GOT3 (cell line): ENCODE measurements around the gene ZFYVE28.

Experiments used
- DNase-seq: peaks from one replicate; lab custom pipeline; 2025; ENCODE audit warnings: mixed read lengths; lab: John Stamatoyannopoulos, UW

Gene ZFYVE28

DNA sequence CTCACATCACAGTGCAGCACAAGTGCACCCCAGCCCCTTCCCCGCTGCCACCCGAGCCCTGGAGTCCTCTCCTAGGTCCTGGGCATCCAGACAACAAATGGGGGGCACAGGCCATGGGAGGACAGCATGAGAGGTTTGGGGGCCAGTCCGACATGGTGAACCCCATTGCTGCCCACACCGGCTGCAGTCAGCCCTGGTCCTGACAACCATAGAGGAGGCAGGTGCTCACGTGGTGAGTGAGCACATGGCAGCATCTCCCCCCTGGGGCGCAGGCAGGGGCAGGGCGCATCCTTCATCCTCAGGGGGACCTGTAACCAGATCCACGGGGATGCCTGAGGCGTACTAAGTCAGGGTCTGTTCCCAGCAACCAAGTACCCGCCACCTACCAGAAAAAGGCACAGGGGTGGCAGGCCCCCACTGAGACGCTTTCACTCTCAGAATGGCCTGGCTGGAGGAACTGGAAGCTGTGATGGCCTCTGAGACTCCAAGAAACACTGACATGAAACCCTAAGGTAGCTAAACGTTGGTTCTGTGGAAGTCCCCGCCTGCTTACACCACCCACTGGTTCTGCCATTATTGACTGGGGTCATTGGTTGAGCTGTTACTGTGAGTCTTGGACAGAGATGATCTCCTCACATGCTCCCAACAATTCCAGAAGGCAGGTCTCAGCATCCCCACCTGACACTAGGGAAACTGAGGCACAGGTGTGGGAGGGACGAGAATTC, 6.5 kb downstream of the ZFYVE28 start:
- no peak for DNase-seq

DNA sequence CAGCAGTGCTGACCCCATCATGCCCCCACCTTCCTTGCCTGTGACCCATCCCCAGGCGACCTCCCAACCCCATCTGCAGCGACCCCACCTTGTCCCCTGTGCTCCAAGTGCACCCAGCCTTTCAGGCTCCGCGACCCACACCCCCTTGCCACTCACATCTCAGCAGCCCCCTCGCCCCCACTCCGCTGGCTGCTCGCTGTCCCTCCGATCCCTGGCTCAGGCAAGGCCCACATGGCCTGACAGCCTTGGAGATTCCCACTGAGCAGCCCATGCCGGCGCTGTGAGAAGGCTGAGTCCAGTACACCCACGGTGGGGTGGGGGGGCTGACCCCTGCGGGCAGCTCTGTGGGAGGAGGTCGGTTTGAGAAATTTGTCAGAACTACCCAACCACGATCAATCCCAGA, 9.1 kb downstream of the ZFYVE28 start:
- DNase-seq = no peak

DNA sequence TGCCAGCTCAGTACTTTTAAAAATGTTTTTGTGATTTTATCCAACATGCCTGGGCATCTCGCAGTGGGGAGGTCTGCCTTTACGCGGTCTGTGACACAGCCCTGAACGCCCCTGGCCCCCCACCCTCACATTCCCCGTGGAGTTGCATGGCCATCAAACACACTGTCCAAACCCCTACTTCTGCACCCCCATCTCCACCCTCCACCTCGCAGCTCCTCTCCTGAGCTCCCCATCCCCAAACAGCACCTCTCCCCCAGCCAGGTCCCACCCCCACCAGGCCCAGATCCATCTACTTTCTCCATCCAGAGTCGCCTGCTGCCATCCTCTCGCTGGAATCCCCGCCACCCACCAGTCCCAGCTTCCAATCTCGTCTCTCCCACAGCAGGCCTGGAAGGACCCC, 9.5 kb downstream of the ZFYVE28 start:
- DNase-seq = no peak

DNA sequence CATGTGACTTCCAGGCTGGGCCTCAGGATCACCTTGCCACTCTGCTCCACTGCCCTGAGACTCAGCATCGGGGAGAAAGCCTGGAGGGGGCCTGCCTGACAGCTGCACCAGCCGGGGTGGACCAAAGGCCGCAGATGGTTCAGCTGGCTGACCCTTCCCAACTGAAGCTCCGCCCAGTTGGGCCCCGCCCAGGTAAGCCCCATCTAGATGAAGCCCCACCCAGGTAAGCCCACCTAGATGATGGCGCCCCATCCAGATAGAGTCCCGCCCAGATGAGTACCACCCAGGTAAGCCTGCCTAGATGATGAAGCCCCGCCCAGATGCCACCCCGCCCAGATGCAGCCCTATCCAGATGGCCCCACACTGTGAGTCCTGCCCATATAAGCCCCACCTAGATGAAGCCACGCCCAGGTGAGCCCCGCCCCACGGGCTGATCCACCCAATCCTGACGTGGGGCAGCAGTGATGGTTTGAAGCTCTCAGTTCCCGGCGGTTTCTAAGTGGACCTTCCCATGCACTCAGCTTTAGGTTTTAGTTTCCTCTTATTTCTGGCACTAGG, 10.0 kb downstream of the ZFYVE28 start:
- DNase-seq = no peak

DNA sequence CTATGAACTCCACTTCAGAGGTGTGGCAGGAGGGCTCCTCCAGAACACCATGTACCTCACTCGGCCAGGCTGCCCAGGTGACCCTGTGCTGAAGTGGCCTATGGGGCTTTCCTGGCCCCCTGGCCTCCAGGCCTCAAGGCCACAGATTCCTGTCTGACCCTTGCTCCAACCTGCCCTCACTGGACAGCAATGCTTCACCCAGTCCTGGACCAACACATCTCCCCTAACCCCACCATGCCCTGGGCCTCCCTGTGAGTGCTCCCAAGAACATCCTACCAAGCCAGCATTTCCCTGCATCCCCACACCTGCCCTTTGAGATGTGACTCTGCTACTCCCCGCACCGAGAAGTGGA, 10.5 kb downstream of the ZFYVE28 start:
- no peak for DNase-seq

DNA sequence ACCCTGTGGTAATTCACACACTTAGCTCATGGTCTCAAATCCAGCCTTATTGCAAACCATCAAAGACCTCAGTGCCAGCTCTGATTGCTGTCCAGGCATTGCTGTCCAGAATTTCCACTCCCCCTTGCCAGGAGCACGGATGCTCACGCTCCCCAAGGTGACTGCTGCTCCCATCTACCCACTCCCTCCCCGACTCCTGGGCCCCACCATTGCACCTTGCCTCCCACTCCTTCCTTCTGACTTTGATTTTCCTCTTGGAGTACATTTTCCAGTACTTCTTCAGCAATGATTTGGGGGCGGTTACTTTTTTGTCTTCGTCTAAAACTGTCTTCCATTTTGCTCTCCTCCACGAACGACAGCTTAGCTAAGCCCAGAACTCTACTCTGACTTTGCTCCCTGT, 11.5 kb downstream of the ZFYVE28 start:
- no peak for DNase-seq

DNA sequence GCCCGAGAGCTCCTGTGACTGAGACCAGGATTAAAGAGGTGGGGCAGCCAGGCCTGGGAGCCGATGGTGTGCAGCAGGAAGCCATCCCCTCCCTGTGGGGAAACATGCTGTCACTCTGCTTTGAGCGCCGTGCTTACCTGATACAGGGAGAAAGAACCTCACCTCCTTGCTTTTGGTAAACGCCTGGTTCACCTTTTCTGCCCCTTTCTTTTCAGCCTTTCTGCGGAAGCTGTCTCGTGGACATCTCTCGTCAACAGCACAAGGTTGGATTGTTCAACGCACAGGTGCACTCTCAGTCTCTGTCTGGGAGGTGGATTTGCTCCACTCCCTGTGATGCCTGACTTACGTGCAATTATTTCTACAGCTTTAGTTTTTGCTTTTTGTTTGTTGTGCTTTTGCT, 12.0 kb downstream of the ZFYVE28 start:
- DNase-seq = no peak

DNA sequence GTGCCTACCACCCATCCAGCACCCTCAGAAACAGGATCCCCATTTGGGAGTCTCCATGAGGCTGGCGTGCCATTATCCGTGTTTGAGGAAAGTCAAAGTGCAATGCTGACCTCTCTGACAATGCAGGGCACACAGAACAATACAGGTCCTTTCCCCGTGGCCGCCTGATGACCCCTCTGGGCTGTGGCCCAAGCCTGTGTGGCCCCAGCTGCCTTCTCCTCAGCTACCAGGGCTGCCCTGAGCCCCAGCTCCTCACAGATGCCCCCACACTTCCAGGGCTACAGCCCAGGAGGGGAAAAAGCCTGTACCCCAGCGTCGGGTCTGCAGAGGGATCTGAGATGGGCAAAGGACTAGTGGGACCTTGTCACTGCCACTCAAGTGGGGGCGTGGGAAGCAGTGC, 15.5 kb downstream of the ZFYVE28 start:
- DNase-seq = no peak

DNA sequence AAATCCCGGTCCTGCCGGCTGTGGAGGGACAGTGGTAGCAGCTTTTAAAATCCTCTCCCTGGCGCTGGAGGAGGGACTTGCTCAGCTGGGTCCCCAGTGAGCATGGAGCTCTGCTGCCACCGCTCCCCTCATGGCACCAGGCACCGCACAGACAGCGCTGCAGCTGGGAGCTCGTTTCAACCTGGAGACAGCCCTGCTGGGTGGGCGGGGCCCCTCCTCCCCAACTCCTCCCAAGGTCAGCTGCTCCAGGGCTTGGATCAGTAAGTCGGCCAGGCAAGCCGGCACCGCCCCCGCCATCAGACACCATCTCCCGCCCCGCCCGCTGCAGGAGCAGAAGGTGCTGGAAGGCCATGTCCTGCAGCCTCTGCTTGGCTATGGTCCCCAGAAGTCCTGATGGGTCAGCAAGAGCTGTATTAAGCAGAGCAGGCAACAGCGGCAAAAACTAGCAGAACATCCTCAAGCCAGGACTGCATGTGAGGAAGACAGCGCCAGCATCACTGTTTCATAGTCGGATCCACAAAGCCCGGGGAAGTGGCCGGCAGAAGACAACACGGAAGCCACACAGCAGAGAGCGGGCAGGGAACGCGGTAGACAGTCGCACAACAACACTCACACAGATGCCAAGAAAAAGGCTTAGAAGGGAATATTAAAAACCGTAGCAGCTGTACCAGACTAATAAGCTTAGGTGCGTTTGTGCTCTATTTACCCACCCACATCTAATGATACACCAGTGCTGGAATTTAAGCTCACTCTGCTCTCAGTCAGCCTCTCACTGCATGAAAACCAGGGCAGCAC, 16.2 kb downstream of the ZFYVE28 start:
- no peak for DNase-seq

DNA sequence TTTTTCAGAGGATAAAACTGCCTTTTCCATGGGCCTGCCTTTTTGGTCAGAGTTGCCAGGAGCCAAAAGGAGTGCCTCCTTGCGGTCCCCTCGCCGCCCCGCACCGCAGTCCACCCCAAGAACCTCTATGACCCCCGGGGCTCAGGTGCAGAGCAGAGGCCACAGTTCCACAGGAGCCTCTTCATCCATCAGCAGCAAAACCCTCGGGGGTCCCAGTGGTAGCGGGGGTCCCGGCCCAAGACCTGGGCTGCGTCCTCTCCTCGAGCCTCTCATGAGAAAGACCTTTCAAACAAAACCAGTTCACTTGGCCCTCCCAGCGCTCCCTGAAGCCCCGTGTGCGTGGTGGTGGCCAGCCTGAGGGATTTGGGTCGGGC, 16.8 kb downstream of the ZFYVE28 start:
- no peak for DNase-seq

DNA sequence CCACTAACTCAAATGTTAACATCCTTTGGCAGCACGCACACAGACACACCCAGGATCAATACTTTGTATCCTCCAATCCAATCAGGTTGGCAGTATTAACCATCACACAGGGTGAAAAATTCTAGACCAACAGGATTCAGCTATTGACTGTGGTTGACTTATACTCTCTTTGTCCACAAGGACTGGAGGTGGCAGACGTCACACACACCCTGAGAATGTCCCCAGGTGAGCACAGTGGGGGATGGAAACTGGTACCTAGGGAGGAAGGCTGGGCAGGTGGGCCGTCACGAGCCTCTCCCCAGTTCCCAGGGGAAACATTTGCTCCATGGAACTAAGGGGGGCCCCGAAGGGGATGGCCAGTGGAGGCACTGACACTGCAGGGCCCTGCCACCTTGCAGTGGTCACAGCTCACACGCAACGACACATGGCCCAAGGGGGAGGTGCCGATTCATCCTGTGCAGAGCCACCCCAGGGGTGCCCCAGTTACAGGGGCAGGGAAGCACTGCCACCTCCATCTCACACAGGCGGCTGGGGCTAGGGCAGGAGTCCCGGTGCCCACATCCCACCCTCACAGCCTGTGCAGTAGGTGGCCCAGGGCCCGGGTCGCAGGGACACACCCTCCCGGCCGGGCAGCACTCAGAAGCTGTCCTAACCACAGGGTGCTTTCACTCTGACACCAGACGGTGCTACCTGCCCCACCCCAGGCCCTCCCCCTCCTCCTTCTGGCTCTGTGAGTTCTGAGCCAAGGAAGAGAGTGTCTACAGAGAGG, 17.4 kb downstream of the ZFYVE28 start:
- no peak for DNase-seq

DNA sequence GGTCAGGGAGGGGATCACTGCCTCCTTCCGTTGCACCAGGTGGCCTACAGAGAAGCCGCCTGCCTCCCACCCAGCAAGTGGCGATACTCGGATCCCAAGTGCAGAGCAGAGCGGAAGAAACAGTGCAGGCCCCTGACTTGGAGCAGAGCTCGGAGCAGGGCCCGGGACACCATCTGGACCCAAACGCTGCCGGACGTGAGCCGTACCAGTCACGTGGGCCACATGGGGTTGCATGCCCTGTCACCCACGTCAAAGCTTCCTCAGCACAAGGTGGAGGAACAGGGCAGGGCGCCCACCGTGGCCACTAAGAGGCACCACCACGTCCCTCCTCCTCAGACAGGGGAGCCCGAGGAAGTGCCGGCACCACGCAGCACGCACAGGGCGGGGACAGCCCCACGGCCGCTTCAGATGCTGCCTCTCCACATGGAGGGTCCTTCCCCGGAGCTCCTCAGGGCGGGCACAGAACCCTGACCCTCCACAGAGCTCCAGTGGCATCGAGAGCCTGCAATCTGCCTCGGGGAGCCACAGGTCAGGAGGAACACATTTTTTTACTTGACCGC, 18.7 kb downstream of the ZFYVE28 start:
- DNase-seq = no peak

DNA sequence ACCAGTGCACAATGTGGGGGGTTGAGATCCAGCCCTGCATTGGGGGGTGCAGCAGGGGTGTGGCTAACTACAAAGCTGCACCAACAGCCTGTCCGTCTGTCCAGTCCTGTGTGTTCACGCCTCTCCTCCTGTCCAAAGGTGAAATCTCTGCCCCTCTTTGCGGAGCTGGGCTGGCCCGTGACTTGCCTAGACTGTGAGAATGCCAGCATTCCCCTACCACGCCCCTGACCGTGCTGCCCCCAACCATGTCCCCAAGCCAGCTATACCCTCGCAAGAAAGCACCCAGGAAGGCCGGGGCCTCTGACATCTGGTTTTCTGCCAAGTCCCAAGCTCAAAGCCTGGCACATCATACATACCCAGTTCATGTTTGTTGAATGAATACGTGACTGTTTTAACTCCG, 19.2 kb downstream of the ZFYVE28 start:
- DNase-seq = no peak

DNA sequence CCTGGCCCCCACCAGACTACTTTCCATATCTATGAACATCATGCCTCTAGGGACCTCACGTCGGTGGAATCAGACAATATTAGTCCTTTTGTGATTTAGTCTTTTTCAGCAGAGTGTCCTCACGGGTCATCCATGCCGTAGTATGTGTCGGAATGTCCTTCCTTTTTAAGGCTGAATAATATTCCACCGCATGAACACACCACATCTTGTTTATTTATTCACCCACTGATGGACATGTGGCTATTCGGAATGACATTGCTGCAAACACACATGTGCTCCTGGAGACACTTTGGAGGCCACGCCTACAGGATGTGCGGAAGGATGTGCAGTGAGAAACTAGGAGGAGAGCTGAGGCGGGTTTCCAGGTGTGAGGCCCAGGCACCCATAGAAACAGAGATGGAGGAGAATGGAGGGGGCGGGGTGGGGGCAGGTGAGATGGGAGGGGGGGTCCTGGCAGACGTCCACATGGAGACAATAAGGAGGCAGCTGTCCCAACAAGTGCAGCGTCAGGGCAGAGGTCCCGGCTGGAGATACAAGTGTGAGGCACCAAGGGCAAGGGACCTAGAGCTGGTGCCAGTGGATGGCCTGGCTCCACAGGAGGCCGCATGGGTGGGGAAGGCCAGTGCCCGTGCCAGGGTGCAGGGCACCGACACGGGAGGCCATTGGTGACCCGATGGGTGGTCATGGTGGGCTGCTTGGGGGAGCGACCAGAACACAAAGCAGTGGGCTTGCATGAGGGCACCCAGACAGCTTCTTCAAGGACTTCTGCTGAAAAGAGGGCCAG, 20.7 kb downstream of the ZFYVE28 start:
- no peak for DNase-seq

DNA sequence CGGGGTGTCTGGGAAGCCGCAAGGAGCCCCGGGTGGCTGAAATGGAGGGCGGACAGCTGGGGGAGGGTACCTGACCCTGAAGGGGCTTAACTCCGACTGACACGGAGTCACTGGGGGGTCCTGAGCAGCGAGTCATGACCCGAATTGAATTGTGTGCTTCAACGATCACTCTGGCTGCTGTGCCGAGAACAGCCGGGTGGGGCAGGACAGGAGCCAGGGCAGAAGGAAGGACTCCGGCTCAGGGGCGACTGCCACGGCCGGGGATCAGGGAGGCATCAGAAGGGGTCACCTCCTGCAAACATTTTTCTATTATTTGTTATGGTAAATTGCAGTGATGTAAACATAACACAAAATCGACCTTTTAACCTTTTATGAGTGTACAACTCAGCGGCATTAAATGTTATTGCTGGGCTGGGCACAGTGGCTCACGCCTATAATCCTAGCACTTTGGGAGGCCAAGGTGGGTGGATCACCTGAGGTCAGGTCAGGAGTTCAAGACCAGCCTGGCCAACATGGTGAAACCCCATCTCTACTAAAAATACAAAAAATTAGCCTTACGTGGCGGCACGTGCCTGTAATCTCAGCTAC, 21.6 kb downstream of the ZFYVE28 start:
- DNase-seq = no peak

DNA sequence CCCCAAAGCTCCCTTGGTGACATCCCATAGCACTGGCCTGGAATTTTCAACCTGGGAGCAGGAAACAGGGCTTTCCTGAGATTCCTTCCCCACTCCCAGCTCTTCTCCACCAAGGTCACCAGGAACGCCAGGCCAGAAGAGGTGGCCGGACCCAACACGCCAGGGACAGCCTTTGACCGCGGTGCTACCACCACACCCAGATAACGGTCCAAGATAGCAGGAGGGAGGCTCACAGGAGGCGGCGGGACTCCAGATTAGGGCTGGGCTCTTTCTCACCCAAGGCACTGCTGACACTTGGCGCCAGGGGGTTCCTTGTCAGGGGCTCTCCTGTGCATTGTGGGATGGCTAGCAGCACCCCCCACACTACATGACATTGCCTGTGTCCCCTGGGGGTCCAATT, 22.9 kb downstream of the ZFYVE28 start:
- DNase-seq = no peak

DNA sequence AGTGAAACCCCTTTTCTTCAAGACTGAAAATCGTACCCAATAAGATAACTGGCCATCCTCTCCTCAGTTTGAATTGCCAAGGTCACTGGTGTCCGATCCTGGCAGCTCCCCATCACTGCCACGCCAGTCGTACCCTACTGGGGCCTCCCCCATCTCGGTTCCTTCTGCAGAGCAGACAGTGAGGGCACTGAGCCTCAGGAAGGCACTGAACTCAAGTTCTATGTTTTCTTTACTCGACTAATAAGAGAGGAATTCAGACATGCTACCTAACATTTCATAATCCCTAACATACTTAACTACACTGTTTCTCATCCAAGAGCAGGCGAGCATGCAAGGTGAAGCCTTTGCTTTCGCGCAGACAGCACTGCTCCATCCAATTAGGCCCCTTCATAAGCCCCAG, 23.4 kb downstream of the ZFYVE28 start:
- DNase-seq = no peak

DNA sequence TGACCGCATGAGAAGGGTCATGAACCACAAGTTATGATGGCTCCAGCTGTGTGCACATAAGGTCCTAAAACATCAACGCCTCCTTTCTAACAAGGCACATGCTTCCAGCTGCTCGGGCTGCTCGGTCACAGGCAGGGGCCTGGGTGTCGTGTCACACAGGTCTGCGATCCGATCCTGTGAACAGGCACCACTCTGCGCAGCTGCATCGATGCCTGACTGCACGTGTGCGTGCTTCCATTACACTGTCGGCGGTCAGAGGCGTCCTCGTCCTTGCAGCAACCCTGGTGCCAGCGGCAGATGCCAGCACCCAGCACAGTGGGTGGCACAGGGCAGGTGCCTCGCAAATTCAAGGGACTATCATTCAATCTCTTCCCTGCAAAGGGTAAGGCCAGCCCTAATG, 23.9 kb downstream of the ZFYVE28 start:
- no peak for DNase-seq

DNA sequence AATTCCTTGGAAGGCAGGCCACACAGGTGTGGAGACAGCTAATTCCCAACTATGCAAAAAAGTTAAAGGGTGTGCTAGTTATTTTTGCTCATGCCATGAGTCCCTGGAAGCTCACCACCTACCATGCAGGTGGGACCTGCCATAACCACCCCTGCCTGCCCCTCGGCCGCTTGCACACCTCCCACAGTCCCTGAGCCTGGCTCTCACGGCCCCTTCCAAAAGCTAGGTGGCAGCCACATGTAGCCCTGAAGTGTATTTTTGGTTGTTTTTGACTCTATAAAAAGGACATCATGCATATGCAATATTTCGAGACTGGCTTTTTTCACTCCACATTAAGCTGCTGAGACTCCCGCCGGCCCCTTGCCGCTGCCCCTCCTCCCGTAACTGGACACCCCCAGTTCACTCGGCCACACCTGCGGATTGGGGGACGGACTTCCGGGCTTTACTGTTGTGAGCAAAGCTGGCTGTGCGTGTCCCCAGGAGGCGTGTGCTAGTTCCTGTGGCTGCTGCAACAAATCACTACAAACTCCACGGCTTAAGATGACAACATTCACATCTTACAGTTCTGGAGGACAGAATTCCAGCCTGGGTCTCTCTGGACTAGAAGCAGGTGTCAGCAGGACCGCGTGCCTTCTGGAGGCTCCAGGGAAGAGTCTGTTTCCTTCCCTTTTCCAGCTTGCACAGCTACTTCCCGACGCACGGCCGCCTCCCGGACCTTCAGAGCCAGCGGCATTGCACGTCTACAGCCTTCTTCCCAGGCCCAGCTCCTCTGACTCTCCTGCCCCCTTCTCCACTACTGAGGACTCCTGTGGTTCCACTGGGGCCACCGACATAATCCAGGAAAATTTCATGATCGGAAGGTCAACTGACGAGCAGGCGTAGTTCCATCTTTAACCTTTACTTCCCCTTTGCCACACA, 24.8 kb downstream of the ZFYVE28 start:
- DNase-seq = no peak

DNA sequence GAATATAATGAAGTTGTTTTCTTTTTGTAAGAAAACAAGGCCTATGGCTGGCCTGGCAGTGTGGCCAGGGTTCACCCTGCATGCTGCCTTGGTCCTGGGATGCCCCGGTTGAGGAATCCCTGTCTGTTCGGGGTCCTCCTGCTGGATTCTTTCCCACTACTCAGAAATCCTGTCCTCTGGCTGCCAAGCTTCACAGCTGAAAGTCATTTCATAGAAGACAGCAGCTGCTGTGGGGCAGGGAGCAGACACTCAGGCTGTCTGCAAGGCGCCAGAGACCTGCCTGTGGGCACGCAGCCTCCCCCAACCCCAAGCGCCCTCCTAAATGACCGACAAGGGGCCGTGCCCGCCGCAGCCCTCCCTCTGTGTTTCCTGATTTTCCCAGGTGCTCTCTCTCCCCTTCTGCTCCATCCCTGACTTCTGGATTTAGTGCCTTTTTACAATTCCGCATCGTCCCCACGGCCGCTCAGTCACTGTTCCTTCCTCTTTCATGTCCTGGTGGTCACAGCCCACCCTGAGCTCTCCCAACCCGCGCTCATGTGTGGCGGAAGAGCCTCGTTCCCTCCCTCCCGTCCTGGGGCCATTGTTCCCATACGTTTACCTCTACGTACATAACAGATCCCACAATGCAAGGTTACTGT, 27.5 kb downstream of the ZFYVE28 start:
- no peak for DNase-seq
